ENCODE results near the gene TRIM16. TPM values are rescaled to one million over a fixed set of nuclear protein-coding genes. Genes with fewer than 3 reads are reported as not detected.
"Not testable (repeated sequence)": the region's sequence is repeated elsewhere in the genome, so short reads cannot be mapped to it uniquely, and the experiment has no call there.

TRIM16 gene
- total RNA-seq, 1 experiment from 2014 or later = 17.7 TPM

- not testable (repeated sequence) for H3K14ac ChIP-seq (ENCODE audit: insufficient read depth, low read length); H2BK5ac ChIP-seq (ENCODE audit: insufficient read length, low read length); H3K23ac ChIP-seq (ENCODE audit: insufficient read length, low read depth, low read length); H2AK5ac ChIP-seq (ENCODE audit: insufficient read length, low read length); H3K56ac ChIP-seq (ENCODE audit: insufficient read length, low read depth, low read length); H3T11ph ChIP-seq (ENCODE audit: low read length); H3K4me2 ChIP-seq (ENCODE audit: insufficient read depth, insufficient read length, low read length); H2BK15ac ChIP-seq (ENCODE audit: low read depth, low read length); H3K79me2 ChIP-seq (ENCODE audit: insufficient read depth, low read length); H3K23me2 ChIP-seq (ENCODE audit: insufficient read length, low read depth, low read length, poor library complexity, severe bottlenecking); H2BK120ac ChIP-seq (ENCODE audit: low read depth, low read length, poor library complexity, severe bottlenecking); H3K9ac ChIP-seq (ENCODE audit: extremely low read depth, insufficient read length, low read length); H3K27ac ChIP-seq (ENCODE audit: insufficient read length, low read depth, low read length); H3K4me1 ChIP-seq (ENCODE audit: insufficient read depth, low read length); H3K4ac ChIP-seq (ENCODE audit: low read depth, low read length); H3K9me3 ChIP-seq (ENCODE audit: control insufficient read depth, low read depth, low read length); H3K27ac Mint-ChIP-seq; H2AFZ ChIP-seq (ENCODE audit: low read length); H4K8ac ChIP-seq (replicated peaks; ENCODE audit: insufficient read length, low read depth, low read length); H4K5ac ChIP-seq (ENCODE audit: insufficient read length, low read depth, low read length); H3K4me1 Mint-ChIP-seq; H3K79me1 ChIP-seq (ENCODE audit: insufficient read depth, low read depth, low read length, poor library complexity, severe bottlenecking); H3K27me3 ChIP-seq (ENCODE audit: insufficient read depth, low read length); H3K18ac ChIP-seq (ENCODE audit: insufficient read length, low read depth, low read length); H4K91ac ChIP-seq (ENCODE audit: insufficient read length, low read depth, low read length); DNase-seq; H2BK12ac ChIP-seq (ENCODE audit: insufficient read length, low read depth, low read length); H3K27me3 Mint-ChIP-seq (ENCODE audit: low read depth); H3K9me3 Mint-ChIP-seq; H4K20me1 ChIP-seq (ENCODE audit: control insufficient read depth, insufficient read depth, insufficient read length); H2BK20ac ChIP-seq (ENCODE audit: low read depth, low read length, poor library complexity, severe bottlenecking)
- Mint-ChIP-seq H3K4me3 (peak overlapping the region; percentile 87 to 90), H3K36me3 (ENCODE audit: insufficient read depth in 1 of 3, low read depth in 3 of 3) (peaks cover 23 to 28% (median 24%) of the 10 kb centered on the region in 3 experiments)
- WGBS (ENCODE audit: extremely low coverage, insufficient read length, low lambda C conversion rate) = no CpG with 5 or more reads among the region's 3 CpGs
These were observed 14.9 kb upstream of the TRIM16 start for GRCh38 chr17:15698967-15699366.

GRCh38 chr17:15687494-15687893 is 3.4 kb upstream of the TRIM16 start:
- not testable (repeated sequence) for H2BK15ac ChIP-seq (ENCODE audit: low read depth, low read length); H3K4me2 ChIP-seq (ENCODE audit: insufficient read depth, insufficient read length, low read length); H3K9me3 Mint-ChIP-seq; DNase-seq; H3K56ac ChIP-seq (ENCODE audit: insufficient read length, low read depth, low read length); H3K27ac Mint-ChIP-seq; H3K9me3 ChIP-seq (ENCODE audit: control insufficient read depth, low read depth, low read length); H3K9ac ChIP-seq (ENCODE audit: extremely low read depth, insufficient read length, low read length); H3K4ac ChIP-seq (ENCODE audit: low read depth, low read length); H3K18ac ChIP-seq (ENCODE audit: insufficient read length, low read depth, low read length); H2AK5ac ChIP-seq (ENCODE audit: insufficient read length, low read length); H3K79me2 ChIP-seq (ENCODE audit: insufficient read depth, low read length); H2BK20ac ChIP-seq (ENCODE audit: low read depth, low read length, poor library complexity, severe bottlenecking); H4K91ac ChIP-seq (ENCODE audit: insufficient read length, low read depth, low read length); H3T11ph ChIP-seq (ENCODE audit: low read length); H3K14ac ChIP-seq (ENCODE audit: insufficient read depth, low read length); H3K23ac ChIP-seq (ENCODE audit: insufficient read length, low read depth, low read length); H3K27me3 Mint-ChIP-seq (ENCODE audit: low read depth); H4K20me1 ChIP-seq (ENCODE audit: control insufficient read depth, insufficient read depth, insufficient read length); H3K36me3 Mint-ChIP-seq (ENCODE audit: insufficient read depth in 1 of 3, low read depth in 3 of 3); H3K27me3 ChIP-seq (ENCODE audit: insufficient read depth, low read length); H4K8ac ChIP-seq (replicated peaks; ENCODE audit: insufficient read length, low read depth, low read length); H2BK12ac ChIP-seq (ENCODE audit: insufficient read length, low read depth, low read length); H3K4me1 ChIP-seq (ENCODE audit: insufficient read depth, low read length); H4K5ac ChIP-seq (ENCODE audit: insufficient read length, low read depth, low read length); H2AFZ ChIP-seq (ENCODE audit: low read length); H3K23me2 ChIP-seq (ENCODE audit: insufficient read length, low read depth, low read length, poor library complexity, severe bottlenecking); H3K79me1 ChIP-seq (ENCODE audit: insufficient read depth, low read depth, low read length, poor library complexity, severe bottlenecking); H2BK120ac ChIP-seq (ENCODE audit: low read depth, low read length, poor library complexity, severe bottlenecking); H2BK5ac ChIP-seq (ENCODE audit: insufficient read length, low read length); H3K4me3 Mint-ChIP-seq; H3K27ac ChIP-seq (ENCODE audit: insufficient read length, low read depth, low read length)
- no CpG with 5 or more reads among the region's 1 CpG for WGBS (ENCODE audit: extremely low coverage, insufficient read length, low lambda C conversion rate)
- peaks cover 10 to 12% of the 10 kb centered on the region in 2 experiments for H3K4me1 Mint-ChIP-seq
